Renal cortical epithelial cell (primary cell): ENCODE results near the gene RRAS2. TPM values are rescaled to one million over a fixed set of nuclear protein-coding genes. Genes with fewer than 3 reads are reported as not detected.
"Not testable (repeated sequence)": the region's sequence is repeated elsewhere in the genome, so short reads cannot be mapped to it uniquely, and the experiment has no call there.

Source experiments
- DNase-seq: peaks from one replicate; pipeline ENCODE4 v3.0.0-alpha.2; 2011; ENCODE audit warnings: low read depth
- total RNA-seq: library from RNA; depleted of rRNA; stranded (reverse); fragments of >200 nt; gene quantifications from 2 replicates; pipeline ENCODE4 v1.2.3, GENCODE V29; 2014

Gene RRAS2
- total RNA-seq, 1 donor from 2014 or later, result 323 TPM

DNA sequence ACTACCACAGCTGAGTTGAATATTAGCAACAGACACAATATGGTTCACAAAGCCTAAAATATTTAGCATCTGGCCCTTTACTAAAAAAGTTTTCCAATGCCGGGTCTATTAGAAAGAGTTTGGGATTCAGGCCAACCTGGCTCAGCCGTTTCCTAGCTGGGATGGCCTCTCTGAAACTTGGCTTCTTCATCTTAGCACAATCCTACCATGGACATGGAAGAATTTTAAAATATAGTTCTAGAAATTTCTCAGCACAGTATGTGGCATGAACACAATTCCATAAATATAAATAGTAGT lies 103.8 kb downstream of the RRAS2 start:
- no peak for DNase-seq

DNA sequence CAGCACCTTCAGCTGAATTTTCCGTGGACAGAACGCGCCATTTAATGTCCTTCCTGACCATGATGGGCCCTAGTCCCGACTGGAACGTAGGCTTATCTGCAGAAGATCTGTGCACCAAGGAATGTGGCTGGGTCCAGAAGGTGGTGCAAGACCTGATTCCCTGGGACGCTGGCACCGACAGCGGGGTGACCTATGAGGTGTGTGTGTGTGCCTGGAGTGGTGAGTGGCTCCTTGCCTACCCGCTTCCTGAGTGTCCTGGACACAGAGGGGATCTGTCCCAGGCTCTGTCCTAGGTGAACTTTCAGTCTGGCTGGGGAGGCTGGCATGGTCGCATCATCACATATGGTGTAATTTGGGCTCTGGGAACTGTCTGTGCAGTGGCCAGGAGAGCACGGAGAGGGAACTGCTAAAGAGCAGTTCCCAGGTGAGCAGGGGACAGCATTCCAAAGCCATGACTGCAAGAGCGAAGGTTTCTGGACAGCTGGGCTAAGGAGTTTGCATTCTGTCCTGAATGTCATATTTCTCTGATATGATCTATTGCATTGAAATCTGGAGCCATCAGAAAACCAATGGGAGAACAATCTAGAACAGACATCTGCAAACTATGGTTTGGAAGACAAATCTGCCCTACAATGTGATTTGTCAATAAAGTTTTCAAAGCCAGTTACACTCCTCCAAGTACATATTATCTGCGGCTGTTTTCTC lies 104.3 kb downstream of the RRAS2 start:
- no peak for DNase-seq

DNA sequence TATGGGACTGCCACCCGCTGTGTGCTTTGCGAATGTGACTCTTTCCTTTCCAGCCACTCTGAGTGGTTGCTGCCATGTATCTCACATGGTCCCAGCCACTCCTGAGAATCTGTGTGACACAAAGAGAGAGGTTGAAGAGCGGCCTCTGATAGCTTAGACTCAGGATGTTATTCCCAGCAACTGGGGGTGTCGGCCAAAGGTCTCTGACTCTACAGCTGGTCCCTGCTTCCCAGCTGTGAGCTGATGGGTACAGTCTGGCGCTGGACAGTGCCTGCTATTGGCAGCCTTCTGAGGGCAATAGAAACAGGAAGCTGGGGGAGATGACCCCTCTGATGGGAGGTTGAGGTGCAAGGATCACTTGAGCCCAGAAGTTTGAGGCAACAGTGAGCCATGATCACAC lies 105.1 kb downstream of the RRAS2 start:
- DNase-seq, result no peak

DNA sequence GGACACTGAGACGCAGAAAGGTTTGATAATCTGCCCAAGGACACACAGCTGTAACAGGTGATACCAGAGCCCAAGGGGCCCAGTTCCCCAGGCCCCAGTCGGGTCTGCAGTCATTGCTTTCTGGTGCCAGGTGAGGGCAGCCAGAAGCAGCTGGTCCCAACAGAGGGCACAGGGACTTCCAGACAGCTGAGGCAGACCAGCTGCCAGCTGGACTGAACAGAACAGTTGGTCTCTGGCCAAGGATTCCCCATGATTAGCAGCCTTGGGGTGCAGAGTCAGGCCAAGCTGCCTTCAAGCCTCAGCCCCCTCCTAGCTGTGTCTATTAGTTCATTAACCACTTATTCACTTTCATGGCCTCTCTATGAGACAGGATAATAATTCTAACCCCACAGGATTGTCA lies 105.6 kb downstream of the RRAS2 start:
- no peak for DNase-seq

DNA sequence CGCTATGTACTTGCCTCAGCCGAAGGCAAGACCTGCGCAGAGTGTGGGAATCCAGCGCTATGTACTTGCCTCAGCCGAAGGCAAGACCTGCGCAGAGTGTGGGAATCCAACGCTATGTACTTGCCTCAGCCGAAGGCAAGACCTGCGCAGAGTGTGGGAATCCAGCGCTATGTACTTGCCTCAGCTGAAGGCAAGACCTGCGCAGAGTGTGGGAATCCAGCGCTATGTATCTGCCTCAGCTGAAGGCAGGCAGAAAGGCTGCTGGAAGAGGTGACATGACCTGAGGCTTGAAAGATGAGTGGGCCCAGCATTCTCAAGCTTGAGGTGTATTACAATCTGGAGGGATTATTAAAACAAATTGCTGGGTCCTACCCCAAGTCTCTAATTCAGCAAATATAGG lies 106.5 kb downstream of the RRAS2 start:
- not testable (repeated sequence) for DNase-seq

DNA sequence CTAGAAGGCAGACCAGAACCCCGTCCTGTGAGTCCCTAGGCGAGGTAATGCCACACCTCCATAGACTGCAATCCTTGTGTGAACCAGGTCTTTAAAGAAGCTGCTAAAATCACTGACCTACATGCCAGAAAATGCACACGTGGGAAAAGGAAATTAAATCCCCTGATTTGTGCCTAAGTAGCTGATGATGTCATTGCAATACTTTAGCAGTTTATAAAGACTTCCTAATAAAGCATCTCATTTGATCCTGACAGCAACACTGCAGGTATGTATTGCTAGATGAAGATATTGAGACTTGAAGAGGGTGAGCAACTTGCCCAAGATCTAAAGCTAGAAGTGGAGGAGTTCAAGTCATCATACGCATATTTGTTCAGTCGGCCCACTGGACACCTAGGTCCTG lies 107.2 kb downstream of the RRAS2 start:
- no peak for DNase-seq

DNA sequence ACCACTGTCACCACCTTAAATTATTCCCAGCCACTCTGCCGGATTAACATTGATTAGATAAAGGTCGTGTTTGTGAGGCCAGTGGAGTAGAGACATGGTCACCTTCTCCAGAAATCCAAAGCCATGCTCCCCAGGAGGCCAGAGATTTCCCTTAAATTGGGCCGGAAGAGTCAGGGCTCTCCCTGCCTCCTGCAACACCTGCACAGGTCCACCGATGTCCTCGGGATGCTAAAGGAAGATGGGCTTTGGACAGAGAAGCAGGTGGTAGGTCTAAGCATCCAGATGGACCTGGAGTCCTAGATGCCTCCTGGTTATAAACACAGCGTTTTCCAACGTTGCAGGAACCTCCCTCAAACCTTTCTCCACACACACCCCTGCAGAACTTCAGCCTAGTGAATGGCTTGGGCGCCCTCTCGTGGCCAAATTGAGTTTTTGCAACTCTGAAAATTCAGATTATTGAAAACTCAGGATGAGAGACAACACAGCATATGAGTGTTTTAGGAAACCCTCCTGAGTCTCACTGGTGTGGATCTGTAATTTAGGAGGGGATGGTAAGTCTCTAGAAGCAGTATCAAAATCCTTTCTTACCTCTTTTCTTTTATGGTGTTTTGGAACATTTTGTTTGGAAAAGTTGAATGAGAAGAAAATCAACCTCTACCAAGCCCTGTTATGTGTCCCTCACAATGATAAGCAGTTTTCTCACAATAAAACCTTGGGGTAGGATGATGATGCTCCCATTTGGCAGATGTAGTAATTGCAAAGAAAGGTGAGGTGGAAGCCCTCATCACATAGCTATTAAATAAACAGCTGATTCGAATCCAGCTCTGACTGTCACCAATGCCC lies 109.6 kb downstream of the RRAS2 start:
- DNase-seq, result peak; percentile 50

DNA sequence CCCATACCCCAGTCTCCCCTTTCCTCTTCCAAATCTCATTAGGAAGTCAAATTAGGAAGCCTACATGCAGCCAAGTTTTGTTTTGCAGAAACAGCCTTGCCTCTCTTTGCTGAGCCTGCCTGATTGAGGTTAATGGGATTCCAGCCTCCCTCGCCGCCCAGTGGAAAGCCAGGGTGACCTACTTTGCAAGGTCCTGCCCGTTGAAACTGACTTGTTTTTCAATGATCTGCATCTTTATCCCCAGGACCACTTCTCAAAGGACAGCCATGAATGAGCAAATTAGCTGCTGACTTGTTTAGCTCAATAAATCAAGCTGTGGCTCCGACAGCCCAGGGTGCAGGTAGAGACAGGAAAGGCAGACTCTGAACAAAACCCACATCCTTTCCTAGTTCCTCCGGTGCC lies 110.4 kb downstream of the RRAS2 start:
- no peak for DNase-seq

DNA sequence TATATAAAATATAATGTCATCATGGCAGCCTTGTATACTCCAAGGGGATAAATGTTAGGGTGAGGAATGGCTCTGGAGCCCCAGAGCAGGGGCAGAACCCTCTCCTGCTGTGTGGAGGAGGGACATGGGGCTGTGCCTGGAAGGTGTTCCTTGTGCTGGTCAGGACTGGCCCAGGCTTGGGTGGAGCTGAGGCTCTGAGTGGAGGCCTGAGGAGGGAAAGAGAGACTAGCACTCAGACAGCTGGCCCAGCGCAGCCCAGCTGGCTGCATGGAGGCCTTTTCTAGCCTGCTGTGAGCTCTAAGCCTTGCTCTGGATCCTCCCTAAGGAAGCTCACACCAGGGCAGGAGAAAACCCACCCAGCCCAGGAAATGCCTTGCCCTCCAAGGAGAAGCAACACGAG lies 113.5 kb downstream of the RRAS2 start:
- no peak for DNase-seq

DNA sequence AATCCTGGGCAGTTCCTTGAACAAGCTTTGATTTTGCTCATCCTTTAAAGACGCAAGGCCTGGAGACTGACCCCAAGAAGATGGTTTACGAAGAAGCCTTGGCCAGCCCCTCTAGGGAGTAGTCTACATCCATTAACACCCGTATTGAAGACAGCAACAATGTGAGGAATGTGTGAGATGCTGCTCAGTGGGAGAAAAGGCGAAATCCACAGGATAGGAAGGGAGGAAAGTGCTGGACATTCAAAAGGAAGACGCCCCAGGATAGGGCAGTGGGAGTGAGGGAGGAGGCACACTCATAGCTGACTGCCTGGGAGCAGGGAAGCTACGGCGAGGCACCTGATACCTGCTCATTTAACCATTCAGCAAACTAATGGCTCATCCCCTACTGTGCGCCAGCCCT lies 114.1 kb downstream of the RRAS2 start:
- DNase-seq, result no peak

DNA sequence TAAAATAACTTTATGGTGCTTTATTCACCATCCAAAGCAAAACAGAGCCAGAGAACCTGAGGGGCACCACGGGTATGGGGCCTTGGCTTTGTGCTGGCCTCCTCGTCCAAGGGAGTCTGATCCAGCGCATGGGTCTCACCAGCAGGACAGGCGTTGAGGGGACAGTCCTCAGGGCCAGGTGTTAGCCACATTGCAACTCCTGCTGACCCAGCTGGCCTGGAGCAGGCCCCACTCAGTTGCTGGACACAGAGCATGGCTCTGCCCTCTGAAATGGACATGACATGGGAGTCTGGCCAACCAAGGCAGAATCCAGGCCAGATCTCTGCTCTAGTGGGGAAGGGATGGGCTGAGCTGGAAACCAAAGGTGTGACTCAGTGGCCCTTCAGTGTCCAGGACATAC lies 116.2 kb downstream of the RRAS2 start:
- DNase-seq, result no peak

DNA sequence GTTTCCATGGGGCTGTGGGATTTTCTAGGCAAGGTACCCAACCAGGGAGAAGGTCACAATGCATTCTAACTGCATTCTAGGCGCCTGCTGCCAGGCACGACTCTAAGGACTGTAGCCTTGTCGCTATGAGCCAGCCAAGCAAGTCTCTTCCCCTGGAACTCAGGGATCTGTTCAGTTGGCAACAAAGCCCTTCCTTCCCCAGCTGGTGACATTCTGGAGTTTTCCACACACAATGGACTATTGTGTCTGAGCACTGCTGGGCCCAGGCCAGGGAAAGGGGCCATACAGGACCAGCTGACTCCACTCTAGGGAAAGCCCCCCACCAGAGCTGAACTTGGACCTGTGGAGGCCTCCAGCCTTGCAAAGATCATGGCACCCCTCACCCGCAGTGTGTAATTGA lies 116.8 kb downstream of the RRAS2 start:
- no peak for DNase-seq

DNA sequence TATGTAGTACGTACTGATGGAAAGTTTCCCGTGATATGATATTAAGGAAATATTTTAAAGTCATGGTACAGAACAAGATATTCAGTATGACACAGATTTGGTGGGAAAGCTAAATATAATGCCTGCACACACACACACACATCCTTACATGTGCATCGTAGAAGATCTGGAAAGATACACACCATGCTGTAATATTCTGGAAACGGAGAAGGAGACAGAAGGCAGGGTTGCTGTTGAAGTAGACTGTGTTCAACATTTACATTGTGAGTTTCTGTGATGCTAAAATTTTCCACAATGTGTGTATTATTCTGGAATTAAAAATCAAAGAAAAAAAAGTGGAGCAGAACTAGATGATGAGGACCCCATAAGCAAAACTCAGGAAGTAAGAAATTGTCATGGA lies 118.0 kb downstream of the RRAS2 start:
- DNase-seq, result no peak

DNA sequence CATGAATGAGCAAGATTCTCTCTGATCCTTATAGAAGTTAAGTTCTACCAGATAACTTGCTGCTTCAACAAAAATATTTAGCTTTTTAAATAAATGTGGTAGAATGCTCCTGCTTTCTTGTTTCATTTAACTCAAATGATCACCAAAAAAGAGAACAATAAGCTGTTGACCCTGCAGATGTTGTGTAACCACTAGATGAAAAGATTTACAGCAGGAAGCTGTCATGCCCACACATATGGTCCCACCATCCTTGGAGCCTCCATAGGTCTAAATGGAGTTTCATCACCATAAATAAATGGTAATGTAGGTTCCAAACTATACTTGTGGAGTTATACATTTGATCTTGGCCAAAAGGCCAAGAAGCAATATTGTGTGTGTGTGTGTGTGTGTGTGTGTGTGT lies 118.8 kb downstream of the RRAS2 start:
- DNase-seq, result no peak

DNA sequence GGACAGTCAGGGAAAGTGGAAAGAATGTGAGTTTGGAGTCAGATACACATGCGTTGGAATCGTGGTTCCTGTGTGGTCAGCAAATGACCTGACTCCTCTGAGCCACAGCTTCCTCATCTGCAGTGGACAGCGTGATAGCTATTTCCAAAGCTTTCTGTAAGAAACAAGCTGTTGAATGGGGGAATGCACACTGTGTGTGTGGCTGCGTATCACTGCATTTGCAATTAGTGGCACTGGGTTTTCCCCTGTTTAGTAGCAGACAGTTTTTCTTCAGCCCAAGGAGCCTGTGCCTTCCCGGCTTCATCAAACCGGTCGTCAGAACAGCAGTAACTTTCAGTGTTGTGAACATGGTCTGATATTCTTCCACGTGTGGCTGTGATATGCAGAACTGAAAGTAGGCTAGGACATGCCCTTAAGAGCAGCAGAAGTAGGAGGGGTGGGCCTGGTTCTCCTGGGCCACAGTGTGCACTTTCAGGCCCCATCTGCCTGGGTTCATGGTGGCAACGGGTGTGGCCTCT lies 121.5 kb downstream of the RRAS2 start:
- DNase-seq, result no peak

DNA sequence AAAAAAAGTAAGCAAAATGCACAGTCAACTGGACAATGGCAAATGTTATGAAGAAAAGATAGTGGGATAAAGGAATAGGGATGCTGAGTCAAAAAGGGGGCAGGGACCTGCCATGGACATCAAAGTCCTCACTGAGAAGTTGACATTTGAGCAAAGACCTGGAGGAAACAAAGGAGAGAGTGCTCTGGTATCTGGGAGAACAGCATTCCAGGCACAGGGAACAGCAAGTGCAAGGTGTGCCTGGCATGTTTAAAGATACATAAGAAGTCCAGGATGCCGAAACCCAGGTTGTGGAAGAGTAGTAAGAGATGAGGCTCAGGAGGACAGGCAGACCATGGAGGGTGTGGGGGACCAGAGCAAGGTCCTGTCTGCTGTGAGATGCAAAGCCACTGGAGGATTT lies 123.3 kb downstream of the RRAS2 start:
- no peak for DNase-seq

DNA sequence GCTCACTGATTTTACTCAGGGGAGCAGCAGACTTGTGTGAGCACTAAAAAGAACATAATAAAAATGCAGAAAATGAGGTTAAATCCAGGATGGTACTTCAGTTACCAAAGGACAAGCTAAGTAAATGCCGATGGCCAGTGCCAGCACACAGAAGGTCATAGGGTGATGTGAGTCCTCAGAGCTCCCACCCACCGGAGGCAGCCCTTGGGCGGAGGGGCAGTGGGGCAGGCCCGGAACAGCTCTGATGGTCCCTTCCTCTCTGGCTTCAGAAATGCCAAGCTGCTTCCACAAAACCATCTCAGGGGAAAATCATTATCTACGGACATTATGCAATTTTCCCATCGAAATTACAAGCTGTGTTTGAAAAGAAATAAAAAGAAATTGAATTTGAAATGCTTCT lies 124.5 kb downstream of the RRAS2 start:
- no peak for DNase-seq

DNA sequence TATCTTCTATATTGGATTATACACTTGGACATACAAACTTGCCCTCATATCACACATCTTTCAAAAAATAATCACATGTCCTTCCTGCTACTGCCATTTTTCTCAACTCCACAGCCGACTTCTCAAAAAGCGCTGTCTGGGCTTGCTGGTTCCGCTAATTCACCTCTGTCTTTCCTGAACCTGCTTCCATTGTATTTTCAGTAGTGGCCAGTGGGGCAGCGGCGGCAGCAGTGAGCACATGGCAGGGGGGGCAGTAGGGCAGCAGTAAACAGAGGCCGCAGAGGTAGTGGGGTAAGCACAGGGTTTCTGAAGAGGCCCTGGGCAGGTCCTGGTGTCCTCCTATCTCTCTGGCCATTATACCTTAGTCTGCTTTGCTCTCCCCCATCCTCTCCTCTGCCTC lies 126.3 kb downstream of the RRAS2 start:
- no peak for DNase-seq

DNA sequence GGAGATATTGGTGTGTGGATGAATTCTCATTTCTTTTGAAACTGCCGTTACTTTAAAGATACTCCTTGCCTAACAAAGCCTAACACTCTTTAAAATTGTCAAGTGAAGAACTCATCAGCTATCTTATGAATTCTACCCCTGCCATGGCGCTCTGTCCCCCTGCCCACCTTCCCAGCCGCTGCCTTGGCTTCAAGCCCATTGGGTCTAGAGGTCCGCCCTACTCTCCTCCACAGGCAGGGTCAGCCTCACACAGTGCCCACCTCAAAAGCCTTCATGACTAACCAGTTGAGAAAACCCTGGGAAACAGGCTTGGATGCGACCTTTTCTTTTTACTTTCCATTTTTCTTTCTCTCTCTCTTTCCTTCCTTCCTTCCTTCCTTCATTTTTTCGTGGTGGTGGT lies 128.6 kb downstream of the RRAS2 start:
- DNase-seq, result no peak

DNA sequence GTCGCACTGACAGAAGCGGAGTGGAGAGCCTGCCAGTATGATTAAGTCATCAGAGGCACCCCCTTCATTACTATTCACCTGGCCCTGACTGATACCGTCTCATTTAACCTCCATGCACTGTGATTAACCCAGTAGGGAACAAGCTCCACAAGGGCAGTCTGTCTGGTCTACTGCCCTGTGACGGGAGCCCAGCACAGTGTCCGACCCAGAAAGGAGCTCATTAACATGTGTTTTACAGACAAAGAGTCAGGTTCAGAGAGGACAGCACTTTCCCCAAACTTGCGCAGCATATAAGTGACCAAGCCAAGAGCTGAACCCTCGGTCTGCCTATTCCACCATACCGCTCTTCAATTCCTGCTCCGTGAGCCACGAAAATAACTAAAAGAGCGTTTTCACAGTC lies 129.5 kb downstream of the RRAS2 start:
- no peak for DNase-seq

DNA sequence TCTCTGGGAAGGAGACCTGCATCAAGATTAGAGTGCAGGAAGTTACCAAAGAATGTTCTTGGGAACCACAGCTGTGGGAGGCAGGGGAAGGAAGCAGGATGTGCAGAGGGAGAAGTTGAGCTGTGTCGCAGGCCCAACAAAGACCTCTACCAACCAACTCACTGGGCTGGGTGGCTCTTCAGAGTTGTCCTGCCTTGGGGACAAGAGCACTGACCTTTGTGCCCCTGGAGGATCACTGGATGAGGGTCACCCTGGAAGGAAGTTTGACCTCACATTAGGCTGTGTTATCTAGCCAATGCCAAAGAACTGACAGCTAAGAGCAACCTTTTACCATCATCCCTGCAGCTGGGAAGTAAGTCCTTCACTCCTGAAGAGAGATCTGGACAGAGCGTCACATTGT lies 130.6 kb downstream of the RRAS2 start:
- DNase-seq, result no peak
